SK-N-MC (cell line): ENCODE measurements around the gene TM9SF1.

Experiments
- EZH2 ChIP-seq: fragments of 200-600 bp; sonication (generic); IDR thresholded peaks from one replicate; pipeline ENCODE4 v1.6.1; 2017; ENCODE audit warnings: antibody characterized with exemption
- POLR2AphosphoS5 ChIP-seq: IDR thresholded peaks from 2 replicates; pipeline ENCODE4 v1.6.1; 2012; ENCODE audit warnings: mild to moderate bottlenecking, low read depth, low read length, borderline replicate concordance

DNA sequence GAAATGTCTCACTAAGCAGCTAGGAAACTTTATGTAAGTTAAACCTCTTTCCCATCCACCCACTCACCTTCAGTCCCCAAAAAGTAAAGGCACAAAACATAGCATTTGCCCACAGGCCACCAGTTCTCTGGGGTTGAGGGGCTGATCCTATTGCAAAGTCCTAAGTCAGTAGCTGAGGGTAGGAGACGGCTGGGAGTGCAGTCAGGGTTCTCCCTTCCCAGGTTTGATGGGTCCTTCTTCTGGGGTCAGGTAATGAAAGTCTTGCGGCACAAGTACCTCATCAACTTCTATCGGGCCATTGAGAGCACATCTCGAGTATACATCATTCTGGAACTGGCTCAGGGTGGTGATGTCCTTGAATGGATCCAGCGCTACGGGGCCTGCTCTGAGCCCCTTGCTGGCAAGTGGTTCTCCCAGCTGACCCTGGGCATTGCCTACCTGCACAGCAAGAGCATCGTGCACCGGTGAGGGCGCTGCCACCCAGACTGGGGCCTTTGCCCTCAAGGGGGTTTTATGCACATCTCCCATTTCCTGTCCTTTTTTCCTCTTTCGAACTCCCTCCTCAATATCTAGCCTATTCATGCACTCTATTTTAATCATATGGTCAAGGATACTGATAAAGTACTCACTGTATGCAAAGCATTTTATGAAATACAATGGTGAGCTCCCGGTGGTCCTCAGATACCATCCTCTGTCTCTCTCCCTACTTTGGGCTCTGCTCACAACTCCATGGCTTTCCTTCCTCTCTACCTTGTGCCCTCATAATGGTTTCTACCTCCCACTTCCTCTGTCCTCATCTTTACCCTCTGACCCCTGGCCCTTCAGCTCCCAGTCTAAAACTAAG lies 11.2 kb upstream of the TM9SF1 start:
- TF ChIP-seq EZH2 (no peak), POLR2AphosphoS5 (no peak)
